HEK293 (cell line): ENCODE results near the gene ELL.

Experiments
- CTCF ChIA-PET: fragments of 350-600 bp; formaldehyde crosslinking; extraction: SDS; loops from one replicate; lab custom pipeline; 2021; ENCODE audit warnings: antibody characterized with exemption; lab: Yijun Ruan, JAX
- POLR2A ChIA-PET: fragments of 300-600 bp; formaldehyde crosslinking; extraction: SDS; loops from one replicate; lab custom pipeline; 2020; ENCODE audit warnings: antibody characterized with exemption, inconsistent platforms; lab: Yijun Ruan, JAX
- H3K27ac ChIP-seq: fragments of 200-500 bp; sonication (Bioruptor generic); 2 replicates; pipeline ENCODE4 v1.5.1; 2014; ENCODE audit warnings: low read depth, low read length, control low read depth, inconsistent platforms; ENCODE audit errors: extremely low read depth
- H3K36me3 ChIP-seq, 2 experiments: fragments of 200-500 bp in 1 of 2; sonication (Bioruptor generic) in 1 of 2; 1 replicate in 1 of 2; 2 replicates in 1 of 2; pipeline ENCODE4 v1.5.1; 2014 to 2017; ENCODE audit warnings: inconsistent platforms in 2 of 2, low read length in 2 of 2; ENCODE audit not compliant: control insufficient read depth in 2 of 2, insufficient read depth in 1 of 2
- H3K4me1 ChIP-seq: fragments of 200-500 bp; sonication (Bioruptor generic); 2 replicates; pipeline ENCODE4 v1.5.1; 2014; ENCODE audit warnings: mild to moderate bottlenecking, low read length, inconsistent platforms; ENCODE audit not compliant: control insufficient read depth, insufficient read depth
- H3K4me3 ChIP-seq: 2 replicates; pipeline ENCODE4 v1.5.1; 2011; ENCODE audit warnings: low read depth, mild to moderate bottlenecking, control low read depth, low read length, moderate library complexity
- H3K9me3 ChIP-seq: fragments of 200-500 bp; sonication (Bioruptor generic); 2 replicates; pipeline ENCODE4 v1.5.1; 2014; ENCODE audit warnings: low read depth, low read length, inconsistent platforms; ENCODE audit not compliant: control insufficient read depth, insufficient read depth
- ZFHX2 ChIP-seq: fragments of 450-650 bp; formaldehyde crosslinking; conservative IDR thresholded peaks from 2 replicates; pipeline ENCODE4 v1.5.1; 2016; ENCODE audit warnings: missing biosample characterization, missing genetic modification characterization
- ZIC2 ChIP-seq: fragments of 450-650 bp; formaldehyde crosslinking; IDR thresholded peaks from 2 replicates; pipeline ENCODE4 v1.5.1; 2016; ENCODE audit warnings: missing biosample characterization, missing genetic modification characterization
- ZNF184 ChIP-seq: fragments of 450-650 bp; IDR thresholded peaks from 2 replicates; pipeline ENCODE4 v1.5.1; 2018; ENCODE audit warnings: missing biosample characterization, mild to moderate bottlenecking, missing genetic modification characterization
- ZNF335 ChIP-seq: fragments of 450-650 bp; formaldehyde crosslinking; conservative IDR thresholded peaks from 2 replicates; pipeline ENCODE4 v1.5.1; 2016; ENCODE audit warnings: missing biosample characterization, missing genetic modification characterization
- ZNF623 ChIP-seq: fragments of 450-650 bp; formaldehyde crosslinking; IDR thresholded peaks from 2 replicates; pipeline ENCODE4 v1.5.1; 2016; ENCODE audit warnings: missing biosample characterization, missing genetic modification characterization
- ZSCAN16 ChIP-seq: fragments of 450-650 bp; formaldehyde crosslinking; IDR thresholded peaks from 2 replicates; pipeline ENCODE4 v1.5.1; 2016; ENCODE audit warnings: missing biosample characterization, missing genetic modification characterization
- TF ChIP-seq, protein P1 (sequence below): fragments of 450-650 bp; formaldehyde crosslinking; IDR thresholded peaks from 2 replicates; pipeline ENCODE4 v1.5.1; 2016; ENCODE audit warnings: missing biosample characterization, missing genetic modification characterization
- TF ChIP-seq, protein P2 (sequence below): fragments of 450-650 bp; formaldehyde crosslinking; IDR thresholded peaks from 2 replicates; pipeline ENCODE4 v1.5.1; 2016; ENCODE audit warnings: missing biosample characterization, missing genetic modification characterization
- TF ChIP-seq, protein P3 (sequence below): fragments of 450-650 bp; formaldehyde crosslinking; IDR thresholded peaks from 2 replicates; pipeline ENCODE4 v1.5.1; 2016; ENCODE audit warnings: missing biosample characterization, missing genetic modification characterization
- TF ChIP-seq, protein P4 (sequence below): fragments of 450-650 bp; formaldehyde crosslinking; IDR thresholded peaks from 2 replicates; pipeline ENCODE4 v1.5.1; 2017; ENCODE audit warnings: missing biosample characterization, missing genetic modification characterization
- TF ChIP-seq, protein P5 (sequence below): fragments of 450-650 bp; formaldehyde crosslinking; IDR thresholded peaks from 2 replicates; pipeline ENCODE4 v1.5.1; 2017; ENCODE audit warnings: missing biosample characterization, mild to moderate bottlenecking, missing genetic modification characterization, moderate library complexity
- TF ChIP-seq, protein P6 (sequence below): fragments of 450-650 bp; formaldehyde crosslinking; IDR thresholded peaks from 2 replicates; pipeline ENCODE4 v1.5.1; 2016; ENCODE audit warnings: missing biosample characterization, missing genetic modification characterization
- TF ChIP-seq, protein P7 (sequence below): fragments of 450-650 bp; formaldehyde crosslinking; IDR thresholded peaks from 2 replicates; pipeline ENCODE4 v1.5.1; 2016; ENCODE audit warnings: missing biosample characterization, missing genetic modification characterization
- TF ChIP-seq, protein P8 (sequence below): fragments of 450-650 bp; IDR thresholded peaks from 2 replicates; pipeline ENCODE4 v1.5.1; 2018; ENCODE audit warnings: missing biosample characterization, mild to moderate bottlenecking, missing genetic modification characterization

ELL gene

DNA sequence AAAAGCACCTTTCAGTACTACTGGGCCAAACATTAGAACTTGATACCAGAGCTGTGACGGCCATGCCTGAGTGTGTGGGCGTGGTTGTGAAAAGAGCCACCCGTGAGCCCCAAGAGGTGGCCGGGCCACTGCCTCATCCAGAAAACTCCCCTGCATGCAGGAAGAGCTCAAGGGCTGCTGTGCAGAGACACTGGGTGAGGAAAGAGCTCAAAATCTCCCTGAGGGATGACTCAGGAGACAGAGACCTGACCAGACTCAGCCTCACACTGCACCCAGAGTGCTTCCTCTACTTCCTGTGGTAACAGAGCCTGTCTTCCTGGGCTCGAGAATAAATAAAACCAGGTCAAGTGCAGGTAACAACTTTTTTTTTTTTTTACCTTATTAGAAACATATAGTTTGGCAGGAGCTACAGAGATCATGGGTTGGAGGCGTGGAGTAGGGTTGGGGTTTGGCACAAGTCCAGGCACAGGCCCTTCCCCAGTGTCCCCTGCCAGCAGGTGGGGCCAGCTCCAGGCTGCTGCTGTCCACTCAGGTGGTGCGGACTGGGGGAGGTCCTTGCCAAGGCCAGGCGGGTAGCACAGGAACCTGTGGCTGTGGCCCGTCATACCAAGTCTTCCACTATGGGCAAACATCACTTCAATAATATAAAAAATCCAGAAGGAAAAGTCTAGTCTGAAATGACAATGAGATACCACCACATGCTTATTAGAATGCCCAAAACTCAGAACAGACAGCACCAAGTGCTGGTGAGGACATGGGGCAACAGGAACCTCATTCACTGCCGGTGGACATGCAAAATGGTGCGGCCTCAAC, 25.5 kb downstream of the ELL start:
- TF ChIP-seq ZFHX2 (tag by site-specific recombination): peak; percentile 67; the same call in 1 of the 2 replicates
- peak; percentile 77; the same call in 1 of the 2 replicates for TF ChIP-seq ZNF184 (tag by site-specific recombination)
- TF ChIP-seq, protein P1, sequence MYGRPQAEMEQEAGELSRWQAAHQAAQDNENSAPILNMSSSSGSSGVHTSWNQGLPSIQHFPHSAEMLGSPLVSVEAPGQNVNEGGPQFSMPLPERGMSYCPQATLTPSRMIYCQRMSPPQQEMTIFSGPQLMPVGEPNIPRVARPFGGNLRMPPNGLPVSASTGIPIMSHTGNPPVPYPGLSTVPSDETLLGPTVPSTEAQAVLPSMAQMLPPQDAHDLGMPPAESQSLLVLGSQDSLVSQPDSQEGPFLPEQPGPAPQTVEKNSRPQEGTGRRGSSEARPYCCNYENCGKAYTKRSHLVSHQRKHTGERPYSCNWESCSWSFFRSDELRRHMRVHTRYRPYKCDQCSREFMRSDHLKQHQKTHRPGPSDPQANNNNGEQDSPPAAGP (tag by site-specific recombination): no peak
- TF ChIP-seq ZNF623 (tag by site-specific recombination): no peak
- TF ChIP-seq ZIC2 (tag by site-specific recombination): 0 out of 2 replicates have a peak, but pooled peaks have one; percentile 14
- TF ChIP-seq, protein P2, sequence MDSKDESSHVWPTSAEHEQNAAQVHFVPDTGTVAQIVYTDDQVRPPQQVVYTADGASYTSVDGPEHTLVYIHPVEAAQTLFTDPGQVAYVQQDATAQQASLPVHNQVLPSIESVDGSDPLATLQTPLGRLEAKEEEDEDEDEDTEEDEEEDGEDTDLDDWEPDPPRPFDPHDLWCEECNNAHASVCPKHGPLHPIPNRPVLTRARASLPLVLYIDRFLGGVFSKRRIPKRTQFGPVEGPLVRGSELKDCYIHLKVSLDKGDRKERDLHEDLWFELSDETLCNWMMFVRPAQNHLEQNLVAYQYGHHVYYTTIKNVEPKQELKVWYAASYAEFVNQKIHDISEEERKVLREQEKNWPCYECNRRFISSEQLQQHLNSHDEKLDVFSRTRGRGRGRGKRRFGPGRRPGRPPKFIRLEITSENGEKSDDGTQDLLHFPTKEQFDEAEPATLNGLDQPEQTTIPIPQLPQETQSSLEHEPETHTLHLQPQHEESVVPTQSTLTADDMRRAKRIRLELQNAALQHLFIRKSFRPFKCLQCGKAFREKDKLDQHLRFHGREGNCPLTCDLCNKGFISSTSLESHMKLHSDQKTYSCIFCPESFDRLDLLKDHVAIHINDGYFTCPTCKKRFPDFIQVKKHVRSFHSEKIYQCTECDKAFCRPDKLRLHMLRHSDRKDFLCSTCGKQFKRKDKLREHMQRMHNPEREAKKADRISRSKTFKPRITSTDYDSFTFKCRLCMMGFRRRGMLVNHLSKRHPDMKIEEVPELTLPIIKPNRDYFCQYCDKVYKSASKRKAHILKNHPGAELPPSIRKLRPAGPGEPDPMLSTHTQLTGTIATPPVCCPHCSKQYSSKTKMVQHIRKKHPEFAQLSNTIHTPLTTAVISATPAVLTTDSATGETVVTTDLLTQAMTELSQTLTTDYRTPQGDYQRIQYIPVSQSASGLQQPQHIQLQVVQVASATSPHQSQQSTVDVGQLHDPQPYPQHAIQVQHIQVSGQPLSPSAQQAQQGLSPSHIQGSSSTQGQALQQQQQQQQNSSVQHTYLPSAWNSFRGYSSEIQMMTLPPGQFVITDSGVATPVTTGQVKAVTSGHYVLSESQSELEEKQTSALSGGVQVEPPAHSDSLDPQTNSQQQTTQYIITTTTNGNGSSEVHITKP (tag by site-specific recombination): 0 out of 2 replicates have a peak, but pooled peaks have one; percentile 32
- TF ChIP-seq, protein P3, sequence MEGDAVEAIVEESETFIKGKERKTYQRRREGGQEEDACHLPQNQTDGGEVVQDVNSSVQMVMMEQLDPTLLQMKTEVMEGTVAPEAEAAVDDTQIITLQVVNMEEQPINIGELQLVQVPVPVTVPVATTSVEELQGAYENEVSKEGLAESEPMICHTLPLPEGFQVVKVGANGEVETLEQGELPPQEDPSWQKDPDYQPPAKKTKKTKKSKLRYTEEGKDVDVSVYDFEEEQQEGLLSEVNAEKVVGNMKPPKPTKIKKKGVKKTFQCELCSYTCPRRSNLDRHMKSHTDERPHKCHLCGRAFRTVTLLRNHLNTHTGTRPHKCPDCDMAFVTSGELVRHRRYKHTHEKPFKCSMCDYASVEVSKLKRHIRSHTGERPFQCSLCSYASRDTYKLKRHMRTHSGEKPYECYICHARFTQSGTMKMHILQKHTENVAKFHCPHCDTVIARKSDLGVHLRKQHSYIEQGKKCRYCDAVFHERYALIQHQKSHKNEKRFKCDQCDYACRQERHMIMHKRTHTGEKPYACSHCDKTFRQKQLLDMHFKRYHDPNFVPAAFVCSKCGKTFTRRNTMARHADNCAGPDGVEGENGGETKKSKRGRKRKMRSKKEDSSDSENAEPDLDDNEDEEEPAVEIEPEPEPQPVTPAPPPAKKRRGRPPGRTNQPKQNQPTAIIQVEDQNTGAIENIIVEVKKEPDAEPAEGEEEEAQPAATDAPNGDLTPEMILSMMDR: 0 out of 2 replicates have a peak, but pooled peaks have one; percentile 40
- TF ChIP-seq, protein P4, sequence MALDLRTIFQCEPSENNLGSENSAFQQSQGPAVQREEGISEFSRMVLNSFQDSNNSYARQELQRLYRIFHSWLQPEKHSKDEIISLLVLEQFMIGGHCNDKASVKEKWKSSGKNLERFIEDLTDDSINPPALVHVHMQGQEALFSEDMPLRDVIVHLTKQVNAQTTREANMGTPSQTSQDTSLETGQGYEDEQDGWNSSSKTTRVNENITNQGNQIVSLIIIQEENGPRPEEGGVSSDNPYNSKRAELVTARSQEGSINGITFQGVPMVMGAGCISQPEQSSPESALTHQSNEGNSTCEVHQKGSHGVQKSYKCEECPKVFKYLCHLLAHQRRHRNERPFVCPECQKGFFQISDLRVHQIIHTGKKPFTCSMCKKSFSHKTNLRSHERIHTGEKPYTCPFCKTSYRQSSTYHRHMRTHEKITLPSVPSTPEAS (tag by site-specific recombination): no peak
- TF ChIP-seq ZSCAN16: peak; percentile 49; the same call in 1 of the 2 replicates
- TF ChIP-seq, protein P5, sequence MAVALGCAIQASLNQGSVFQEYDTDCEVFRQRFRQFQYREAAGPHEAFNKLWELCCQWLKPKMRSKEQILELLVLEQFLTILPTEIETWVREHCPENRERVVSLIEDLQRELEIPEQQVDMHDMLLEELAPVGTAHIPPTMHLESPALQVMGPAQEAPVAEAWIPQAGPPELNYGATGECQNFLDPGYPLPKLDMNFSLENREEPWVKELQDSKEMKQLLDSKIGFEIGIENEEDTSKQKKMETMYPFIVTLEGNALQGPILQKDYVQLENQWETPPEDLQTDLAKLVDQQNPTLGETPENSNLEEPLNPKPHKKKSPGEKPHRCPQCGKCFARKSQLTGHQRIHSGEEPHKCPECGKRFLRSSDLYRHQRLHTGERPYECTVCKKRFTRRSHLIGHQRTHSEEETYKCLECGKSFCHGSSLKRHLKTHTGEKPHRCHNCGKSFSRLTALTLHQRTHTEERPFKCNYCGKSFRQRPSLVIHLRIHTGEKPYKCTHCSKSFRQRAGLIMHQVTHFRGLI (tag by site-specific recombination): no peak
- peak; percentile 35 for TF ChIP-seq ZNF335 (tag by site-specific recombination)
- TF ChIP-seq, protein P6, sequence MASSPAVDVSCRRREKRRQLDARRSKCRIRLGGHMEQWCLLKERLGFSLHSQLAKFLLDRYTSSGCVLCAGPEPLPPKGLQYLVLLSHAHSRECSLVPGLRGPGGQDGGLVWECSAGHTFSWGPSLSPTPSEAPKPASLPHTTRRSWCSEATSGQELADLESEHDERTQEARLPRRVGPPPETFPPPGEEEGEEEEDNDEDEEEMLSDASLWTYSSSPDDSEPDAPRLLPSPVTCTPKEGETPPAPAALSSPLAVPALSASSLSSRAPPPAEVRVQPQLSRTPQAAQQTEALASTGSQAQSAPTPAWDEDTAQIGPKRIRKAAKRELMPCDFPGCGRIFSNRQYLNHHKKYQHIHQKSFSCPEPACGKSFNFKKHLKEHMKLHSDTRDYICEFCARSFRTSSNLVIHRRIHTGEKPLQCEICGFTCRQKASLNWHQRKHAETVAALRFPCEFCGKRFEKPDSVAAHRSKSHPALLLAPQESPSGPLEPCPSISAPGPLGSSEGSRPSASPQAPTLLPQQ (tag by site-specific recombination): peak; percentile 33; the same call in 1 of the 2 replicates
- TF ChIP-seq, protein P7, sequence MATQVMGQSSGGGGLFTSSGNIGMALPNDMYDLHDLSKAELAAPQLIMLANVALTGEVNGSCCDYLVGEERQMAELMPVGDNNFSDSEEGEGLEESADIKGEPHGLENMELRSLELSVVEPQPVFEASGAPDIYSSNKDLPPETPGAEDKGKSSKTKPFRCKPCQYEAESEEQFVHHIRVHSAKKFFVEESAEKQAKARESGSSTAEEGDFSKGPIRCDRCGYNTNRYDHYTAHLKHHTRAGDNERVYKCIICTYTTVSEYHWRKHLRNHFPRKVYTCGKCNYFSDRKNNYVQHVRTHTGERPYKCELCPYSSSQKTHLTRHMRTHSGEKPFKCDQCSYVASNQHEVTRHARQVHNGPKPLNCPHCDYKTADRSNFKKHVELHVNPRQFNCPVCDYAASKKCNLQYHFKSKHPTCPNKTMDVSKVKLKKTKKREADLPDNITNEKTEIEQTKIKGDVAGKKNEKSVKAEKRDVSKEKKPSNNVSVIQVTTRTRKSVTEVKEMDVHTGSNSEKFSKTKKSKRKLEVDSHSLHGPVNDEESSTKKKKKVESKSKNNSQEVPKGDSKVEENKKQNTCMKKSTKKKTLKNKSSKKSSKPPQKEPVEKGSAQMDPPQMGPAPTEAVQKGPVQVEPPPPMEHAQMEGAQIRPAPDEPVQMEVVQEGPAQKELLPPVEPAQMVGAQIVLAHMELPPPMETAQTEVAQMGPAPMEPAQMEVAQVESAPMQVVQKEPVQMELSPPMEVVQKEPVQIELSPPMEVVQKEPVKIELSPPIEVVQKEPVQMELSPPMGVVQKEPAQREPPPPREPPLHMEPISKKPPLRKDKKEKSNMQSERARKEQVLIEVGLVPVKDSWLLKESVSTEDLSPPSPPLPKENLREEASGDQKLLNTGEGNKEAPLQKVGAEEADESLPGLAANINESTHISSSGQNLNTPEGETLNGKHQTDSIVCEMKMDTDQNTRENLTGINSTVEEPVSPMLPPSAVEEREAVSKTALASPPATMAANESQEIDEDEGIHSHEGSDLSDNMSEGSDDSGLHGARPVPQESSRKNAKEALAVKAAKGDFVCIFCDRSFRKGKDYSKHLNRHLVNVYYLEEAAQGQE (tag by site-specific recombination): 0 out of 2 replicates have a peak, but pooled peaks have one; percentile 28
- TF ChIP-seq, protein P8, sequence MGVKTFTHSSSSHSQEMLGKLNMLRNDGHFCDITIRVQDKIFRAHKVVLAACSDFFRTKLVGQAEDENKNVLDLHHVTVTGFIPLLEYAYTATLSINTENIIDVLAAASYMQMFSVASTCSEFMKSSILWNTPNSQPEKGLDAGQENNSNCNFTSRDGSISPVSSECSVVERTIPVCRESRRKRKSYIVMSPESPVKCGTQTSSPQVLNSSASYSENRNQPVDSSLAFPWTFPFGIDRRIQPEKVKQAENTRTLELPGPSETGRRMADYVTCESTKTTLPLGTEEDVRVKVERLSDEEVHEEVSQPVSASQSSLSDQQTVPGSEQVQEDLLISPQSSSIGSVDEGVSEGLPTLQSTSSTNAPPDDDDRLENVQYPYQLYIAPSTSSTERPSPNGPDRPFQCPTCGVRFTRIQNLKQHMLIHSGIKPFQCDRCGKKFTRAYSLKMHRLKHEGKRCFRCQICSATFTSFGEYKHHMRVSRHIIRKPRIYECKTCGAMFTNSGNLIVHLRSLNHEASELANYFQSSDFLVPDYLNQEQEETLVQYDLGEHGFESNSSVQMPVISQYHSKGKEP (tag by site-specific recombination): 0 out of 2 replicates have a peak, but pooled peaks have one; percentile 5
- Histone ChIP-seq H3K4me3 (no peak overlapping the region), H3K9me3 (no peaks in the 10 kb centered on the region), H3K36me3 (no peaks in the 10 kb centered on the region), H3K27ac (no peak overlapping the region), H3K4me1 (peaks cover 10% of the 10 kb centered on the region)
- ChIA-PET POLR2A (interaction anchor here (1.2 kb wide), 1 partner anchor 24 kb away, joined by 3 read pairs; no protein-coding TSS in a partner anchor), CTCF (interaction anchor here (0.6 to 1.8 kb wide), 14 partner anchors 8 to 370 kb away, joined by 3 to 16 read pairs (median 4); partner anchors contain the start of gene REX1BD)
